ENCODE results near the gene MBLAC1. TPM values are rescaled to one million over a fixed set of nuclear protein-coding genes. Genes with fewer than 3 reads are reported as not detected.

Gene MBLAC1
- total RNA-seq, 5 donors from 2014 or later (not counting 1 experiment from before 2014, with no cell fraction given), result 3.2 to 8.6 (median 5.3) TPM

DNA sequence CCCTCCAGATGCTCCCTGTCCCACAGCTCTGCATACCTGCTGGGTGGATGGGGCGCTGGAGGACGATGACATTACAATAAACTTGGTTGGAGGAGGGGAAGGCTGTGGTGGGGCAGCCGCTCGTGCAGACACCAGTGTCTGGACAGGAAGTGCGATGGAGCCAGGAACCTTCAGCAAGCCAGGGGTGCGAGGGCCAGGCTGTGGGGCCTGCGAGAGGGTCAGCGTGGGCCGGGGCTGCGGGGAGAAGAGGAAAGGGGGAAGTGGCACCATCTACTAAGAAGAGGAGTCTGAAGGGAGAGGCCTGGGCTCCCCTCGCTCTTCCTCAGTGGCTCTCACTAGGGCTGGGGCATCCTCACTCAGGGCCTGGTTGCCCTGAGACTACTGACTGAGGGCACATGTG, 18.9 kb upstream of the MBLAC1 start:
- CTCF ChIA-PET, result no interaction called here

GRCh38 chr7:100109521-100110163, 17.1 kb upstream of the MBLAC1 start:
- Histone ChIP-seq H3K36me3 (ENCODE audit: control insufficient read depth in 2 of 2, extremely low read depth in 1 of 2, insufficient read depth in 1 of 2, low read length in 1 of 2) (peaks cover 22 to 72% of the 10 kb centered on the region in 2 donors), H3K27ac (ENCODE audit: low read length) (no peak overlapping the region), H3K27me3 (replicated peaks in 1 of 2; ENCODE audit: control insufficient read depth in 2 of 2, extremely low read depth in 1 of 2, insufficient read depth in 2 of 2, low read length in 1 of 2) (no peaks in the 10 kb centered on the region), H3K9me3 (no peaks in the 10 kb centered on the region), H3K4me3 (ENCODE audit: control insufficient read depth in 1 of 2, extremely low read depth in 1 of 2, low read length in 1 of 2) (no peak overlapping the region), H3K4me1 (ENCODE audit: control insufficient read depth in 1 of 2, extremely low read depth in 1 of 2, insufficient read depth in 2 of 2, low read length in 2 of 2) (no peaks in the 10 kb centered on the region)
- Mint-ChIP-seq H3K27ac (no peak overlapping the region), H3K9me3 (no peaks in the 10 kb centered on the region), H3K36me3 (peaks cover 34% of the 10 kb centered on the region), H3K27me3 (no peaks in the 10 kb centered on the region), H3K4me3 (no peak overlapping the region), H3K4me1 (no peaks in the 10 kb centered on the region)
- ChIA-PET POLR2A (no interaction called here), CTCF (no interaction called here)
- DNase-seq (no peak), ATAC-seq (replicated peaks in 1 of 4) (no peak)
- 89% methylated on average over 7 of the region's 12 CpGs for WGBS (ENCODE audit: insufficient coverage)

More for the DNA sequence above, 18.9 kb upstream of the MBLAC1 start:
- H3K4me3 Mint-ChIP-seq, result no peak overlapping the region
- H3K36me3 ChIP-seq (ENCODE audit: control insufficient read depth in 2 of 2, extremely low read depth in 1 of 2, insufficient read depth in 1 of 2, low read length in 1 of 2), result peaks cover 25 to 63% of the 10 kb centered on the region in 2 donors
- H3K27ac ChIP-seq (ENCODE audit: low read length), result no peak overlapping the region
- no peaks in the 10 kb centered on the region for H3K4me1 ChIP-seq (ENCODE audit: control insufficient read depth in 1 of 2, extremely low read depth in 1 of 2, insufficient read depth in 2 of 2, low read length in 2 of 2)
- DNase-seq, result no peak
- H3K27me3 Mint-ChIP-seq, result no peaks in the 10 kb centered on the region
- H3K36me3 Mint-ChIP-seq, result peaks cover 39% of the 10 kb centered on the region
- H3K9me3 ChIP-seq, result no peaks in the 10 kb centered on the region
- H3K9me3 Mint-ChIP-seq, result no peaks in the 10 kb centered on the region
- no peaks in the 10 kb centered on the region for H3K27me3 ChIP-seq (replicated peaks in 1 of 2; ENCODE audit: control insufficient read depth in 2 of 2, extremely low read depth in 1 of 2, insufficient read depth in 2 of 2, low read length in 1 of 2)
- H3K4me3 ChIP-seq (ENCODE audit: control insufficient read depth in 1 of 2, extremely low read depth in 1 of 2, low read length in 1 of 2), result no peak overlapping the region
- POLR2A ChIA-PET, result no interaction called here
- H3K4me1 Mint-ChIP-seq, result peaks cover 0 to 4% (median 0%) of the 10 kb centered on the region in 3 donors
- no peak for ATAC-seq (replicated peaks in 1 of 4)
- WGBS (ENCODE audit: insufficient coverage), result 94% methylated on average over 10 of the region's 11 CpGs
- no peak overlapping the region for H3K27ac Mint-ChIP-seq

GRCh38 chr7:100111156-100111555, 15.6 kb upstream of the MBLAC1 start:
- ChIA-PET CTCF (no interaction called here), POLR2A (no interaction called here)
- Histone ChIP-seq H3K27me3 (replicated peaks in 1 of 2; ENCODE audit: control insufficient read depth in 2 of 2, extremely low read depth in 1 of 2, insufficient read depth in 2 of 2, low read length in 1 of 2) (no peaks in the 10 kb centered on the region), H3K36me3 (ENCODE audit: control insufficient read depth in 2 of 2, extremely low read depth in 1 of 2, insufficient read depth in 1 of 2, low read length in 1 of 2) (peaks cover 22 to 67% of the 10 kb centered on the region in 2 donors), H3K4me1 (ENCODE audit: control insufficient read depth in 1 of 2, extremely low read depth in 1 of 2, insufficient read depth in 2 of 2, low read length in 2 of 2) (no peaks in the 10 kb centered on the region), H3K27ac (ENCODE audit: low read length) (no peak overlapping the region), H3K9me3 (no peaks in the 10 kb centered on the region), H3K4me3 (ENCODE audit: control insufficient read depth in 1 of 2, extremely low read depth in 1 of 2, low read length in 1 of 2) (no peak overlapping the region)
- H3K4me1 Mint-ChIP-seq, result peaks cover 0 to 3% (median 0%) of the 10 kb centered on the region in 3 donors
- 98% methylated on average over 5 of the region's 7 CpGs for WGBS (ENCODE audit: insufficient coverage)
- H3K9me3 Mint-ChIP-seq, result no peaks in the 10 kb centered on the region
- no peak overlapping the region for H3K27ac Mint-ChIP-seq
- H3K4me3 Mint-ChIP-seq, result no peak overlapping the region
- peaks cover 34% of the 10 kb centered on the region for H3K36me3 Mint-ChIP-seq
- no peak for DNase-seq
- H3K27me3 Mint-ChIP-seq, result no peaks in the 10 kb centered on the region
- ATAC-seq (replicated peaks in 1 of 4), result no peak

GRCh38 chr7:100111914-100112313, 14.9 kb upstream of the MBLAC1 start:
- ChIA-PET CTCF (interaction anchor here in 1 of 2 donors (0.6 kb wide), 2 partner anchors 13 to 175 kb away, joined by 3 to 5 read pairs; no protein-coding TSS in a partner anchor), POLR2A (no interaction called here)
- peaks cover 33% of the 10 kb centered on the region for H3K36me3 Mint-ChIP-seq
- H3K27me3 Mint-ChIP-seq, result no peaks in the 10 kb centered on the region
- WGBS (ENCODE audit: insufficient coverage), result 100% methylated on average over 3 of the region's 13 CpGs
- Histone ChIP-seq H3K27me3 (replicated peaks in 1 of 2; ENCODE audit: control insufficient read depth in 2 of 2, extremely low read depth in 1 of 2, insufficient read depth in 2 of 2, low read length in 1 of 2) (no peaks in the 10 kb centered on the region), H3K27ac (ENCODE audit: low read length) (no peak overlapping the region), H3K36me3 (ENCODE audit: control insufficient read depth in 2 of 2, extremely low read depth in 1 of 2, insufficient read depth in 1 of 2, low read length in 1 of 2) (peaks cover 18 to 61% of the 10 kb centered on the region in 2 donors), H3K4me1 (ENCODE audit: control insufficient read depth in 1 of 2, extremely low read depth in 1 of 2, insufficient read depth in 2 of 2, low read length in 2 of 2) (no peaks in the 10 kb centered on the region), H3K9me3 (no peaks in the 10 kb centered on the region), H3K4me3 (ENCODE audit: control insufficient read depth in 1 of 2, extremely low read depth in 1 of 2, low read length in 1 of 2) (no peak overlapping the region)
- H3K9me3 Mint-ChIP-seq, result no peaks in the 10 kb centered on the region
- H3K27ac Mint-ChIP-seq, result no peak overlapping the region
- H3K4me3 Mint-ChIP-seq, result no peak overlapping the region
- peaks cover 0 to 8% (median 2%) of the 10 kb centered on the region in 3 donors for H3K4me1 Mint-ChIP-seq
- no peak for DNase-seq
- no peak for ATAC-seq (replicated peaks in 1 of 4)

DNA sequence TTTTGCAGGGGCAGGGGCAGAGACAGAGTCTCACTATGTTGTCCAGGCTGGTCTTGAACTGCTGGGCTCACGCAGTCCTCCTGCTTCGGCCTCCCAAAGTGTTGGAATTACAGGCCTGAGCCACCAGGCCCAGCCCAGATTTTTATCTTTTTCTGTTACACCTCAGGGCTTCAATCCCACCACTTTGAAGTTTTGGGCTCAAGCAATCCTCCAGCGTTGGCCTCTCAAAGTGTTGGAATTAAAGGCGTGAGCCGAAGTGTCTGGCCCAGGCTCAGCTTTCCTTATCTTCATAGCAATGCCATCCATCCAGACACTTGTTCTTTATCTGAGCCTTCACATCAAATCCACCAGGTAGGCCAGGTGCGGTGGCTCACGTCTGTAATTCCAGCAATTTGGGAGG, 11.7 kb upstream of the MBLAC1 start:
- Mint-ChIP-seq H3K27me3 (no peaks in the 10 kb centered on the region), H3K4me1 (peaks cover 14 to 19% (median 19%) of the 10 kb centered on the region in 3 donors), H3K9me3 (no peaks in the 10 kb centered on the region), H3K4me3 (no peak overlapping the region), H3K27ac (no peak overlapping the region), H3K36me3 (peaks cover 15% of the 10 kb centered on the region)
- Histone ChIP-seq H3K9me3 (no peaks in the 10 kb centered on the region), H3K4me3 (ENCODE audit: control insufficient read depth in 1 of 2, extremely low read depth in 1 of 2, low read length in 1 of 2) (no peak overlapping the region), H3K27me3 (replicated peaks in 1 of 2; ENCODE audit: control insufficient read depth in 2 of 2, extremely low read depth in 1 of 2, insufficient read depth in 2 of 2, low read length in 1 of 2) (no peaks in the 10 kb centered on the region), H3K27ac (ENCODE audit: low read length) (no peak overlapping the region), H3K4me1 (ENCODE audit: control insufficient read depth in 1 of 2, extremely low read depth in 1 of 2, insufficient read depth in 2 of 2, low read length in 2 of 2) (peaks cover 5 to 14% of the 10 kb centered on the region in 2 experiments), H3K36me3 (ENCODE audit: control insufficient read depth in 2 of 2, extremely low read depth in 1 of 2, insufficient read depth in 1 of 2, low read length in 1 of 2) (peaks cover 3 to 36% of the 10 kb centered on the region in 2 donors)
- DNase-seq (no peak), ATAC-seq (replicated peaks in 1 of 4) (no peak)
- WGBS (ENCODE audit: insufficient coverage), result 90% methylated on average over 5 of the region's 7 CpGs
- ChIA-PET POLR2A (no interaction called here), CTCF (interaction anchor here in 1 of 2 donors (0.8 kb wide), 1 partner anchor 32 kb away, joined by 4 read pairs; no protein-coding TSS in a partner anchor)

DNA sequence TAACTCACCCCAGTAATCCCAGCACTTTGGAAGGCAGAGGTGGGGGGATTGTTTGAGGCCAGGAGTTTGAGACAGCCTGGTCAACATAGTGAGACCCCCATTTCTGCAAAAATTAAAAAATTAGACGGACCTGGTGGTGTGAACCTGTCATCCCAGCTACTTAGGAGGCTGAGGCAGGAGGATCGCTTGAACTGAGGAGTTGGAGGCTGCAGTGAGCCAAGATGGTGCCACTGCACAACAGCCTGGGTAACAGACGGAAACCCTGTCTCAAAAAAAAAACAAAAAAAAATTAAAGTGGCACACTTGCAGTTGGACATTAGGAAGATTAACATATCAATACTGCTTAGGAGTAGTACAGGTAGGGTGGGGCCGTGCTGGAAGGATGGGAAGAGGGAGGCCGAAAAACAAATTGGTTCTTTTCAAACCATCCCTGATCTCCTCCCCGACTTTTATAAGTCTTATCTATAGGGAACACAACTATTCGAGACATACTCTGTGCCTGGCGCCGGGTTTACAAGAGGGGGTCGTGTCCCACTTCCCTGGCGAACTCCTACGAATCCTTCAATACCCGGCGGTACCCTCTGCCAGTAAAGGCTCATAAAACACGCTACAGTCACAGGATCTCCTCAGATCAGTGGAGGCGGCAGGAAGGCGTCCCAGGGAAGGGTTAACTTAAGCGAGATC, 8.2 kb upstream of the MBLAC1 start:
- DNase-seq, result no peak
- POLR2A ChIA-PET, result no interaction called here
- Histone ChIP-seq H3K9me3 (no peaks in the 10 kb centered on the region), H3K36me3 (ENCODE audit: control insufficient read depth in 2 of 2, extremely low read depth in 1 of 2, insufficient read depth in 1 of 2, low read length in 1 of 2) (peaks cover 0 to 14% of the 10 kb centered on the region in 2 donors), H3K27ac (ENCODE audit: low read length) (peak overlapping the region; percentile 98), H3K4me3 (ENCODE audit: control insufficient read depth in 1 of 2, extremely low read depth in 1 of 2, low read length in 1 of 2) (peak overlapping the region; percentile 92 to 98), H3K4me1 (ENCODE audit: control insufficient read depth in 1 of 2, extremely low read depth in 1 of 2, insufficient read depth in 2 of 2, low read length in 2 of 2) (peaks cover 9 to 28% of the 10 kb centered on the region in 2 experiments), H3K27me3 (replicated peaks in 1 of 2; ENCODE audit: control insufficient read depth in 2 of 2, extremely low read depth in 1 of 2, insufficient read depth in 2 of 2, low read length in 1 of 2) (no peaks in the 10 kb centered on the region)
- CTCF ChIA-PET, result no interaction called here
- Mint-ChIP-seq H3K27ac (peak overlapping the region; percentile 99), H3K4me3 (peak overlapping the region; percentile 86 to 98 (median 96)), H3K4me1 (peaks cover 26 to 34% (median 27%) of the 10 kb centered on the region in 3 donors), H3K36me3 (peaks cover 6% of the 10 kb centered on the region), H3K9me3 (no peaks in the 10 kb centered on the region), H3K27me3 (no peaks in the 10 kb centered on the region)
- no peak for ATAC-seq (replicated peaks in 1 of 4)
- 27% methylated on average over 13 of the region's 18 CpGs for WGBS (ENCODE audit: insufficient coverage)

Measured in T-cell (primary cell).